BLaER1 treated with 17β-estradiol and CSF1 and Interleukin-3, amounts not matched to agents 10 nM and 100 nM (cell line): ENCODE data around the gene RBM23.

ENCODE experiments used
- H3K27ac ChIP-seq, 11 experiments: shearing (Covaris generic); formaldehyde crosslinking; 2 replicates each; pipeline ENCODE4 v1.8.1; 2022
- H3K27me3 ChIP-seq, 11 experiments: shearing (Covaris generic); formaldehyde crosslinking; 2 replicates each; pipeline ENCODE4 v1.8.1; 2022
- H3K36me3 ChIP-seq, 11 experiments: shearing (Covaris generic); formaldehyde crosslinking; 2 replicates each; pipeline ENCODE4 v1.8.1; 2022
- H3K4me1 ChIP-seq, 10 experiments: shearing (Covaris generic); formaldehyde crosslinking; 2 replicates each; pipeline ENCODE4 v1.8.1; 2022
- H3K4me2 ChIP-seq, 11 experiments: shearing (Covaris generic); formaldehyde crosslinking; 2 replicates each; pipeline ENCODE4 v1.8.1; 2022
- H3K4me3 ChIP-seq, 10 experiments: shearing (Covaris generic); formaldehyde crosslinking; 2 replicates each; pipeline ENCODE4 v1.8.1; 2022
- H3K9ac ChIP-seq, 11 experiments: shearing (Covaris generic); formaldehyde crosslinking; 2 replicates each; pipeline ENCODE4 v1.8.1; 2022
- H3K9me3 ChIP-seq, 11 experiments: shearing (Covaris generic); formaldehyde crosslinking; replicated peaks in 1 of 11; 2 replicates each; pipeline ENCODE4 v1.8.1; 2022
- H4K20me1 ChIP-seq, 11 experiments: shearing (Covaris generic); formaldehyde crosslinking; 2 replicates each; pipeline ENCODE4 v1.8.1; 2022
- Cebpa-rat ChIP-seq, 11 experiments: shearing (Covaris generic); IDR thresholded peaks; 2 replicates each; pipeline ENCODE4 v1.8.1; 2022

RBM23 gene

GRCh38 chr14:22939684-22940083 lies 20.7 kb upstream of the RBM23 start:
- TF ChIP-seq Cebpa-rat (IDR thresholded peaks at IDR 0.05): no peak
- H3K4me1 ChIP-seq: peaks cover 0 to 2% (median under 1%) of the 10 kb centered on the region in 10 experiments; a peak in 7 of 20 replicates
- no peaks in the 10 kb centered on the region for H3K27me3 ChIP-seq
- no peaks in the 10 kb centered on the region for H4K20me1 ChIP-seq
- no peak overlapping the region for H3K27ac ChIP-seq
- H3K9me3 ChIP-seq: no peaks in the 10 kb centered on the region
- no peak overlapping the region for H3K4me2 ChIP-seq
- no peak overlapping the region for H3K4me3 ChIP-seq
- peaks cover 14 to 70% (median 51%) of the 10 kb centered on the region in 11 experiments; a peak in 21 of 22 replicates for H3K36me3 ChIP-seq
- no peak overlapping the region for H3K9ac ChIP-seq

DNA sequence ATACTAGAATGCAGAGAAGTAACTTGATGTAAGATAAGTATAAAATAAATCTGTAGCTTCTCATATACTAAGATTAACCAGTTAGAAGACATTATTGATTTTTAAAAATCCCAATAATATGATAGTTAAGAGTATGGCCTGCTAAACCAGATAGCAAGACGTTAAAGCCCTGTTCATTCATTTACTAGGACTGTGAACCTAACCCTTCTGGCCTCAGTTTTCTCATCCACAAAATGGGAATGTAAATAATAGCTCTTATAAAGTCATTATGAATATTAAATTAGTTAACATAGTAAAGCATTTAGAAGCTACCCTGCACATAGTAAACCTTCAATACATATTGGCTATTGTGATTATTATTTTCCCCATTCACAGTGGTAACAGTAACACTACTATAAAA lies 16.2 kb upstream of the RBM23 start:
- H4K20me1 ChIP-seq: no peaks in the 10 kb centered on the region

GRCh38 chr14:22932146-22932545 lies 13.2 kb upstream of the RBM23 start:
- Histone ChIP-seq H3K36me3 (peaks cover 1 to 23% (median 14%) of the 10 kb centered on the region in 11 experiments; a peak in 18 of 22 replicates), H3K27me3 (no peaks in the 10 kb centered on the region), H3K27ac (no peak overlapping the region), H3K4me1 (peaks cover 15 to 32% (median 27%) of the 10 kb centered on the region in 10 experiments), H3K9ac (no peak overlapping the region), H4K20me1 (no peaks in the 10 kb centered on the region), H3K4me2 (no peak overlapping the region), H3K4me3 (no peak overlapping the region), H3K9me3 (no peaks in the 10 kb centered on the region)
- TF ChIP-seq Cebpa-rat (IDR thresholded peaks at IDR 0.05): no peak

More for the DNA sequence above, 16.2 kb upstream of the RBM23 start:
- Histone ChIP-seq H3K9me3 (no peaks in the 10 kb centered on the region), H3K36me3 (peaks cover 0 to 36% (median 24%) of the 10 kb centered on the region in 11 experiments; a peak in 17 of 22 replicates), H3K4me2 (no peak overlapping the region), H3K27me3 (no peaks in the 10 kb centered on the region), H3K9ac (0 out of 22 replicates have a peak overlapping the region, but pooled peaks of 1 of the 11 experiments have one; percentile 10), H3K27ac (no peak overlapping the region), H3K4me1 (peaks cover 0 to 12% (median 7%) of the 10 kb centered on the region in 10 experiments; a peak in 14 of 20 replicates), H3K4me3 (no peak overlapping the region)
- TF ChIP-seq Cebpa-rat (IDR thresholded peaks at IDR 0.05): no peak

GRCh38 chr14:22929961-22930364 lies 11.0 kb upstream of the RBM23 start:
- H3K4me2 ChIP-seq: peak overlapping the region; percentile 76 to 96 (median 92)
- peak overlapping the region; percentile 64 to 96 (median 77) for H3K9ac ChIP-seq
- no peaks in the 10 kb centered on the region for H3K9me3 ChIP-seq
- 0 out of 22 replicates have a peak, but pooled peaks of 1 of the 11 experiments have one; percentile 1 for TF ChIP-seq Cebpa-rat (IDR thresholded peaks at IDR 0.05)
- H3K36me3 ChIP-seq: peaks cover 23 to 33% (median 28%) of the 10 kb centered on the region in 11 experiments
- H3K27ac ChIP-seq: peak overlapping the region; percentile 60 to 95 (median 81); a peak in 21 of 22 replicates
- peaks cover 28 to 43% (median 39%) of the 10 kb centered on the region in 10 experiments for H3K4me1 ChIP-seq
- peak overlapping the region; percentile 58 to 98 (median 88) for H3K4me3 ChIP-seq
- H4K20me1 ChIP-seq: no peaks in the 10 kb centered on the region
- no peaks in the 10 kb centered on the region for H3K27me3 ChIP-seq

- TF ChIP-seq Cebpa-rat (IDR thresholded peaks at IDR 0.05): peak in 2 of 11 experiments; percentile 24 to 31; a peak in 2 of 22 replicates
- H3K4me1 ChIP-seq: peaks cover 28 to 47% (median 37%) of the 10 kb centered on the region in 10 experiments
- peak within 1 kb of the TSS; percentile 88 to 97 (median 96) for H3K4me2 ChIP-seq
- peak within 1 kb of the TSS; percentile 88 to 97 (median 93) for H3K9ac ChIP-seq
- H3K9me3 ChIP-seq: no peaks in the 10 kb centered on the region
- peaks cover 29 to 39% (median 34%) of the 10 kb centered on the region in 11 experiments for H3K36me3 ChIP-seq
- H3K27ac ChIP-seq: peak within 1 kb of the TSS; percentile 65 to 96 (median 93)
- H4K20me1 ChIP-seq: no peaks in the 10 kb centered on the region
- H3K27me3 ChIP-seq: no peaks in the 10 kb centered on the region
- H3K4me3 ChIP-seq: peak within 1 kb of the TSS; percentile 80 to 98 (median 90)
These were observed 10.4 kb upstream of the RBM23 start, which contains the start of gene PRMT5 for GRCh38 chr14:22929104-22929960. PRMT5 (minus strand) TSS chr14:22929376; CDS start chr14:22929361, 15 bp downstream.

- Histone ChIP-seq H4K20me1 (no peaks in the 10 kb centered on the region), H3K4me3 (peak overlapping the region; percentile 80 to 98 (median 90)), H3K4me1 (peaks cover 35 to 55% (median 43%) of the 10 kb centered on the region in 10 experiments), H3K9me3 (no peaks in the 10 kb centered on the region), H3K27me3 (no peaks in the 10 kb centered on the region), H3K4me2 (peak overlapping the region; percentile 85 to 97 (median 95)), H3K9ac (peak overlapping the region; percentile 88 to 97 (median 93)), H3K36me3 (peaks cover 38 to 48% (median 43%) of the 10 kb centered on the region in 11 experiments), H3K27ac (peak overlapping the region; percentile 65 to 96 (median 93))
- no peak for TF ChIP-seq Cebpa-rat (IDR thresholded peaks at IDR 0.05)
These were observed 9.5 kb upstream of the RBM23 start for GRCh38 chr14:22928237-22929103.

DNA sequence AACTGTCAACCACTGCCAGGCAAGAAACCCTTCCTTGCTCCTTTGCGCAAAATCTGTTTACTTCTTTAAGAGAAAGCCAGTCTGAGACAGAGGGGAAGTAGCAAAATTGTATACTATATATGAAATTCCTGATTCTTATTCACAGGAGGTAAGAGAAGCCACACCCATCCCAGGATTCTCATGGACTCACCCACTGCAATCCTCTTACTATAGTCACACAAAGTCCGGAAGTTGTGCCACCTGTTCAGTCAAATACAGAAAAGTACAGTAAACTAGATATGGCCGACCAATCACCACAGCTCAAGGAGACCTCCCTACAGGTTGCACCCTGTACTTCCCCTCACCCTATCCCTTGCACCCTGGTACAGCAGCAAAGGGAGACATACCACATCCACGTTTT lies 7.4 kb upstream of the RBM23 start:
- Histone ChIP-seq H3K9ac (peak overlapping the region in 1 of 11 experiments; percentile 15; a peak in 1 of 22 replicates), H3K4me3 (no peak overlapping the region), H3K27me3 (no peaks in the 10 kb centered on the region), H3K4me1 (peaks cover 45 to 67% (median 55%) of the 10 kb centered on the region in 10 experiments), H3K9me3 (no peaks in the 10 kb centered on the region), H3K36me3 (peaks cover 51 to 68% (median 63%) of the 10 kb centered on the region in 11 experiments), H3K4me2 (peak overlapping the region; percentile 3 to 97 (median 94); a peak in 15 of 22 replicates), H4K20me1 (no peaks in the 10 kb centered on the region), H3K27ac (no peak overlapping the region)
- no peak for TF ChIP-seq Cebpa-rat (IDR thresholded peaks at IDR 0.05)

DNA sequence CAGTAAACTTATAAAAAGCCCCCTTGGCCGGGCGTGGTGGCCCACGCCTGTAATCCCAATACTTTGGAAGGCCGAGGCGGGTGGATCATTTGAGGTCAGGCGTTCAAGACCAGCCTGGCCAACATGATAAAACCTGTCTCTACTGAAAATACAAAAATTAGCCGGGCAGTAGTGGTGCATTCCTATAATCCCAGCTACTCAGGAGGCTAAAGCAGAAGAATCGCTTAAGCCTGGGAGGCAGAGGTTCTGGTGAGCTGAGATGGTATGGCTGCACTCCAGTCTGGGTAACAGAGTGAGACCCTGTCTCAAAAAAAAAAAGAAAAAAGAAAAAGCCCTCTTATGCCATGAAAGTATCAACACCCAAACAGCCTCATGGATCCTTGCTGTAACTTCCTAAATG lies 6.6 kb upstream of the RBM23 start:
- peaks cover 59 to 76% (median 71%) of the 10 kb centered on the region in 11 experiments for H3K36me3 ChIP-seq
- peak overlapping the region in 2 of 11 experiments; percentile 14 to 88; a peak in 2 of 22 replicates for H3K4me2 ChIP-seq
- TF ChIP-seq Cebpa-rat (IDR thresholded peaks at IDR 0.05): no peak
- no peaks in the 10 kb centered on the region for H3K9me3 ChIP-seq
- no peak overlapping the region for H3K27ac ChIP-seq
- H3K4me3 ChIP-seq: no peak overlapping the region
- H3K9ac ChIP-seq: no peak overlapping the region
- H4K20me1 ChIP-seq: no peaks in the 10 kb centered on the region
- H3K4me1 ChIP-seq: peaks cover 45 to 65% (median 55%) of the 10 kb centered on the region in 10 experiments
- H3K27me3 ChIP-seq: no peaks in the 10 kb centered on the region
